Fibroblast of skin of left quadriceps (primary cell): ENCODE results near the gene PRLR.
A peak's percentile ranks its signal among the peaks of the same experiment; 100 is the strongest.

Experiments
- DNase-seq, 2 experiments: peaks; one replicate each; pipeline ENCODE4 v3.0.0-alpha.2; 2013; ENCODE audit warnings: low read depth in 2 of 2

PRLR gene

GRCh38 chr5:35233601-35234000 is 3.3 kb upstream of the PRLR start:
- no peak for DNase-seq

GRCh38 chr5:35233121-35233520 is 2.8 kb upstream of the PRLR start:
- DNase-seq, result no peak

DNA sequence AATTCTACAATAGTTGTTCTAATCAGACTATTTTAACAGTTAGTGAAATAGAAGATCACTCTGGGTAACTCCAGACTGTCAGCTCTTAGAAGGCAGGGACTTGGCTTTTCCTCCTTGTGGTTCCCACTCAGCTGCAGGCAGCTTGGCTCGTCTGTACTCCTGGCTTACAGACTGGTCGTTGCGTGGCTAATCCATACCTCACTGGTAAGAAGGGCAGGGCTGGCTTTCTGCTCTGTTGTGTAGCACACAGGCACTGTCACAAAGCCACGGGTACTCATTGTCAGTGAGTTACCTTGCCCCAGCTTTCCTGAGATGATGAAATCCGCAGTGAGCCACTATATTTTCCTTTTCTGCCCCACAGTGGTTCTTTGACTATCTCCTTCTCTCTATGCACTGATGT is 1.8 kb upstream of the PRLR start:
- DNase-seq, result no peak

DNA sequence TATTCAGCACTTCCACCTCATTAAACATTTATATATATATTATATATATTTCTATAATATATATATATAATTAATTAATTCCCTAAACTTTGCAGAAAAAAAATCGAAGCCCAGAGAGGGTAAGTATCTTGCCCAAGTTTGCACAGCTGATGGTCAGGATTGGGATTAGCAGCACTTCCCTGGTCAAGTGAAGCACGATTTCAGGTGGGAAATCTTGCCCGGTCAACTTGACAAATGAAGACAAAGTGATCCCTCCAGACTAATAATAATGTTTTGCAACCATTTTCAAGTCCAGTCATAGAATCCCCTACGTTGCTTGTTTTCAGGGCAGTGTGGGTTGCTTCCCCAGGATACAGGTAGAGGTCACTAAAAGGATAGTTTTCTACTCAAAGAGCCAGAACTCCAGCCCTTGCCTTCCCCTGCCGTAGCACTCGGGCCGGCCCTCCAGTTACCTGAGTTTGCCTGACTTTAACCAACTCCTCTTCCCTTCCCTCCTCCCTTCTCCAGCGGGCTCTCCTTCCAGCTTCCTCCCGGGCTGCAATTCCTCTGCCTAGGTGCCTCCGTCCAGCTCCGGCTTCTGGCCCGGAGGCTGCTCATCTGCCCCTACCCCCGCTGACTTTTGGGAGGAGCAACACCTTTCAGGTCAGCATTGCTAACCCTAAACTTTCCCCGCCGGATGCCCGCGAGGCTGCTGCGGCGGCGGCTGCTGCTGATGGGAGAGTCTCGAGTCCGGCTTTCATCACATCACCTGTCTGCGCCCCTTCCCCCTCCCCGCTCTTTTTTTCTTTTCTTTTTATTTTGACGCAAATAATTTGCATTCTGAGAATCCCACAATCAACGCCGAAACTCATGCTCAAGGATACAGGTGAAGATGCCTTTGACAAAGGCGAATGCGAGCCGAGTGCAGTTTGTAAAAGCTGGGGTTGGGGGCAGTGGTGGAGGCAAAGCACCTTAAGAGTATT is 930 bp downstream of the PRLR start:
- no peak for DNase-seq

DNA sequence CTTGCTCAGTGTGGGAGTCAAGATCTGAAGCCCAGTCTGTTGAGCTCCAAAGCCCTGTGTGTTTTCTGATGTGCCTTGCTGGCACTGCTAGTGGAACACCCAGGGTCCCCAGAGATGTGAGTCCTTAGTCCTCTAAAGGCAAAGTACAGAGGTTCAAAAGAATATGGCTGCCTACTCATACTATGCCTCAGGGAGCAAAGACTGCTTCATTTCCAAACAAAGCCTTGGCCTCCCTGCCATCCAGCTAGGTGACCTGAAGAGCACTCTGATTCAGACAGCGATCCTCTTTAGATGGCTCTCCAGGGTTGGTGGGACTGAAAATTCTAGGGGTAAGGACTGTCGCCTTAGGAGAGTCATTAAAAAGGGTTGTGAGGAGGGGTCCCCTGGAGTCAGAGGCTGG is 2.0 kb downstream of the PRLR start:
- no peak for DNase-seq

- no peak for DNase-seq
These were observed 2.6 kb downstream of the PRLR start for GRCh38 chr5:35227720-35228119.

DNA sequence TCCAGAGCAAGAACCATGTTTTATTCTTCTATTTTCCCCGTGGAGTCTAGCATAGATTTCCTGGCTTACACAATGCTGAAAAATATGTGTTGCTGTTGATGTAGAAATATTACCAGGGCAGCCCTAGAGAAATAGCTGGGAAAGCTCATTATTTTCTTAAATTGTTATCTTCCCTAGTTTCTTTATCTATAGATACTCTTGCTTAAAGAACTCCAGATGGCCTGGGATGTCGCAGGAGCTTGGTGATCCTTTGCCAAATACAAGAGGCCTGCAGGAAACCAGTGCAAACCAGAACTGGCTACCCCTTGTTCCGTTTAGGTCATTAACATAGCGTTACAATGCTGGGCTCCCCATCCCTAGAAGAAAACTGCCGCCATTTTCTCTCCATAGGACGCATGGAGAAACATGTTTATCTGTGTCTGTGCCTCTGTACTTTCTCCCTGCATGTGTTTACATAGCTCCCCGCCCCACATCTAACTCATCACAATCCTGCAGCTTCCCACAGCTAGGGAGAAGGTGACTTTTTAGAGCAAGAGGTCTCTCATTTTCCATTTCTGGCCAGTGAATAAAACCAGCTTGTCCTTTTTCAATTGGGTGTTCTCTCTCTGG is 6.4 kb downstream of the PRLR start:
- DNase-seq, result no peak

- no peak for DNase-seq
These were observed 9.3 kb downstream of the PRLR start for GRCh38 chr5:35220967-35221366.

- no peak for DNase-seq
These were observed 11.3 kb downstream of the PRLR start for GRCh38 chr5:35218981-35219380.

- DNase-seq, result no peak
These were observed 16.2 kb downstream of the PRLR start for GRCh38 chr5:35214051-35214450.

- DNase-seq, result no peak
These were observed 16.7 kb downstream of the PRLR start for GRCh38 chr5:35213608-35214007.

GRCh38 chr5:35212122-35212982 is 17.9 kb downstream of the PRLR start:
- no peak for DNase-seq

DNA sequence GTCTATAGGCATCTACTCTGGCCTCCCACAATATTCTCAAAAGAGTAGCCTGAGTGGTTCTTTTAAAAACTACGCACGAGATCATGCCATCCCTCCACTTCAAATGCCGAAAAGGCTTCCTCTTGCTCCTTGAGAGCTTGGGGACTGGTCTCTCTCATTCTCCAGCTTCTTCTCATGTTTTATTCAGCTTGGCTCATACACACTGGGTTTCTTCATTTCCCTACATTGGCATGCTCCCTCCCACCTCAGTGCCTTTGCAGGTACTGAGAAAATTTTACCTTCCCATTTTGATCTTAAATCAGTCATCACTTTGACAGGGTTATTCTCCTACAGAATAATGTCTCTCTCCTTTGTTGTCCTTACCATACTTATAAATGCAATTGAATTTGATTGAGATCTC is 20.4 kb downstream of the PRLR start:
- DNase-seq, result no peak

DNA sequence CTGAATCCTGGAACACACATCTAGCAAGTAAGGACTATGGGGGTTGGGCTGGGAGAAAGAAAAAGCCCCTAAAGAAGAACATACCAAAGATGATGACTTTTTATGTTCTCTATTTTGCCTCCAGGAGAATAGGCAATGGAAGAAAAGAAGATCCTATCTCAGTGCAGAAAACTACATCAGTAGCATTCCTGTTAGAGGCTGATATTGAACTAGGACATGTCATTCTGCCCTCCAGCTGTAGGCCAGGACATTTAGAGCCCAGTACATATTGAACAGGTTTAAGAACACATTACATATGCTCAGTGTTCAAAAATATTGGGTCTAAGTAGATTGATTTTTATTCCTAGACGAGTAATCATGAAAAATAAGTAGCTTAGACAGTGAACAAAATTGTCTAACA is 24.7 kb downstream of the PRLR start:
- DNase-seq, result no peak

GRCh38 chr5:35205186-35205585 is 25.1 kb downstream of the PRLR start:
- DNase-seq, result no peak

GRCh38 chr5:35203403-35203802 is 26.9 kb downstream of the PRLR start:
- no peak for DNase-seq

- DNase-seq, result no peak
These were observed 27.8 kb downstream of the PRLR start for GRCh38 chr5:35202319-35203111.

GRCh38 chr5:35201291-35201690 is 29.0 kb downstream of the PRLR start:
- no peak for DNase-seq

DNA sequence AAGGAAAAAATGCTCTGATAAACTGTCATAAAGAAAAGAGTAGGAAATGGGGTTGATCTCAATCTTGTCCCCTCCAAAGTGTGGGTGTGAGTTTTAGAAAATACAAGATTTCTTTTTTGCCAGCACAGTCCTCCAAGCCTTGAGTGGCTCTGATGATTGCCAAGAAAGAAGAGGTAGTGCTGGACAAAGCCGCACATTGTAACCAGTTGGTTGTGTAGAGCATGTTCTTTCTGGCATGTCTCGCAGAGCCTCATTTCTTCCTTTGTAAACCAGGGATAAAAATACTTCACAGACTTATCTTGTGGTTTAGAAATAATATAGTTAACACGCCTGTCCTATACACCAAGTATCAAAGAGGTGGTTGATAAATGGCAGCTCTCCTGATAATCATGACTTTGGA is 30.4 kb downstream of the PRLR start:
- DNase-seq, result no peak

DNA sequence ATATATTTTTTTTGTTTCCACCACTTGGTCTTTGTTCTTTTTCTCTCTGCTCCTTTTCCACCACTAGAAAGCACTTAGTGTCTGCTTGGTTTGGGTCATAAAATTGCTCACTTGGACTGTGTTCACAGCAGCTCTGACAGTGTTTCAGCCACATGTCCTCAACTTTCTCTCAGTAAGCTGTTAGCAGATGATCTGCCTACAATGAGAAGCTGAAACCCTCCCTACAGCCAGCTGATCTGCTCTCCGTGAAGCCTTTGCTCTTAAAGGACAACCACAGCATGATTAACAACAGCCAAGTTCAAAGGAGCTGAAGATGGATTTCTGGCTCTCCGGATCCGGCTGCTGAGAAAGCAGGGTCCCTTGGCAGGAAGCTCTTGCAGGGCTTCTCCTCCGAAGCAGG is 31.6 kb downstream of the PRLR start:
- DNase-seq, result peak; percentile 49 to 50

DNA sequence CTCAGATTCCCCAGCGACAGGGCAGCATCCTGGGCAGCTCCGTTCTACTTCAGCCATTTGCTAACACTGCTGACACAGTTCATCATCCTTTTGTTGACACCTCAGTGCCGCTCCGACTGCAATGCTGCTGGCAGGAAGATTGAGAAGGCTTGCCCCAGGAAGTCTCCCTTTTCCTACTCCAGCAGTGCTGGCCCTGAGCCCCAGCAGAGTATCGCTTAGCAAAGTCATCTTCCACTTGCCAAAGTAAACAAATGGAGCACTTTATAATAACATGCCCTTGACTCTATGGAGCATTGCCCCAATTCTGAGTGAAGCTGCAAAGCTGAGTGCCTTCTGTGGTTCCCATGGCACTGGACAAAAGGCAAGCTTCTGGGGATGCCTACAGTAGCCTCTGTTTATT is 32.2 kb downstream of the PRLR start:
- peak; percentile 28 to 31 for DNase-seq

DNA sequence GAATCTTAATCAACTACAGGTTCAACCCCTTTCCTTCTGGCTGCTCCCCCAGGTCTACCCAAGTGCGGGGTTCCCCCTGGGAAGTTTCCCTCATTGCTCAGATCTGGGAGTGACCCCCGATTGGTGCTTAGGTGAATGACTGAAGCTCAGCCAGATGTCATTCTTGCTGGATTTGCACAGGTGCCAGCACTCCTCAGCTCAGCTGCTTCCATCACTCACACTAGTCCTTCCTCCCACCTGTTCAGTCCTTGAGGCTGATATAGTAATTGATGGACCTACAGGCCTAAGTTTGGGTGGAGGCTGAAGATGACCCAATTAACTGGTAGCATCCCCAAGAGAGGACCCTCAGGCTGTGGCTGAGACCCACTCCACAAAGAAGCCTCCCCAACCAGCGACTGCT is 32.9 kb downstream of the PRLR start:
- no peak for DNase-seq
